GM21786 (cell line): ENCODE results near the gene STARD7.
"Not testable (repeated sequence)": the region's sequence is repeated elsewhere in the genome, so short reads cannot be mapped to it uniquely, and the experiment has no call there.

Source experiments
- ATAC-seq: cut with Tn5 transposase; IDR thresholded peaks from one replicate; pipeline ENCODE4 v1.9.1; 2021; ENCODE audit not compliant: unreplicated experiment

Gene STARD7

GRCh38 chr2:96151595-96152303, 56.9 kb downstream of the STARD7 start:
- ATAC-seq = no peak

DNA sequence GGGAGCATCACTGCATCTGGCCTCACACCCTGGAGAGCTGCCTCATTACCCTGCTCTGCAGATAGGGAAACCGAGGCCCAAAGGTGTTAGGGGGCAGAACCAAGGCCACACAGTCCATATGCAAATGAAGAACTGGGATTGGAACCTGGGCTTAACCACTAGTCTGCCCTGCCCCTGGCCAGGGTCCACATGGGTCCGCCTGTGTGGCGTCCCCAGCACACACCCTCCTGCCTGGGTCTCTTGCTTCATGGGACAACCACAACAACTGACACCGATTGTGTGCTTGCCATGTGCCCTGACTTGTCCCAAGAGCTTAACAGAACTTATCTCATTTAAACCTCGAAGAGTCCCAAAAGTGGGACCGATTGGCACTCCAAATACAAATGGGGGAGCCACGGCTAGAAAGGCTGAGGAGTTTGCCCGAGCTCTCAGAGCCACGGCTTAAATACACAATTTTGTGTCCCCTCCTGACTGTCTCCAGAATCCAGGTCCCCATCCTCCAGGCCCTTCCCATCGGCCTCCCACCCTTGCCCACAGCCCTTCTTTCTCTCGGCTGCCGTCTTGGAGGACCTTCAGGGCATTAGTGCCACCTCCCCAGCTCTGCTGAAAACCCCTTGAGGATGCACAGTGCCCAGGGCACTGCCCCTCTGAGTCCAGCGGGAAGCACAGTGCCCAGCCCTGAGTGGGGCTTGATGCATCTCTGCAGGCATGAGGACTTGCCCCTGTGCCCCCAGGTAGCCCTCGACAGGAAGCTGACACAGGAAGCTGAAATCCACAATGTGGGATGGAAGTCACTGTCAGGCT, 57.6 kb downstream of the STARD7 start:
- no peak for ATAC-seq

GRCh38 chr2:96150007-96150640, 58.5 kb downstream of the STARD7 start:
- ATAC-seq = no peak

DNA sequence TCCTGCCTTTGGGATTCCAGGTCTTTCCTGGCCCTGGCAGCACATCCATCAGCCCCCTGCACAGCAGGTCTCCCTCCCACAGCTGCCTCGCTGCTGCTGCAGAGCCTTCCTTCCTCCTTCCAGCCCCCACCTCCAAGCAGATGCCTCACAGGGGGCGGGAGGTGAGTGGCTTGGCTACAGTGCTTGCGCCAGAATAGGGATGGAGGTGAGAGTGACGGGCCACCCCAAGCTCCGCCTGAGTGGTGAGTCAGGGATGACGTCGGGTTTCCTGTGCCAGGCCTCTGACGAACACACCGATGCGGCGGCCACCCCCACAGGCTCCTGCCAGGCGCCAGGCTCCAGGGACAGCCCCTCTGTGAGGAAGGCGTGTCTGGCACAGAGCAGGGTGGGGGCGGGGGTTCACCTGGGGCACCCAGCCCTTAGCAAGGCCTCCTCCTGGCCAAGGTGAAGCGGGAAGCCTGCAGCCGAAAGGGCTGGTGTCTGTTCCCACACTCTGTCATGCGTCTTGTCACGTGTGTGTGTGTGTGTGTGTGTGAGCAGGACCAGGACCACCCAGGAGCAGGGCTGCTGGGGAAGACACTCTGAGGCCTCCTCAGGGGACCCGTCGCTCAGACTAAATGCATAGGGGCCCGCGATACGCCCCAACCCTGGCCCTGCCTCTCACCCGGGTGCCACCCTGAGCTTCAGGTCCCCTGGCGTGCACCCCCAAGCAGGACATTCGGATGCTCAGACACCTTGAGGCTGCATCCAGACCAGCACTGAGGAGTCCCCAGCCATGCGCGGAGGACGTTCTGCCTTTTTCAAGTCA, 60.0 kb downstream of the STARD7 start:
- peak; percentile 48 for ATAC-seq

DNA sequence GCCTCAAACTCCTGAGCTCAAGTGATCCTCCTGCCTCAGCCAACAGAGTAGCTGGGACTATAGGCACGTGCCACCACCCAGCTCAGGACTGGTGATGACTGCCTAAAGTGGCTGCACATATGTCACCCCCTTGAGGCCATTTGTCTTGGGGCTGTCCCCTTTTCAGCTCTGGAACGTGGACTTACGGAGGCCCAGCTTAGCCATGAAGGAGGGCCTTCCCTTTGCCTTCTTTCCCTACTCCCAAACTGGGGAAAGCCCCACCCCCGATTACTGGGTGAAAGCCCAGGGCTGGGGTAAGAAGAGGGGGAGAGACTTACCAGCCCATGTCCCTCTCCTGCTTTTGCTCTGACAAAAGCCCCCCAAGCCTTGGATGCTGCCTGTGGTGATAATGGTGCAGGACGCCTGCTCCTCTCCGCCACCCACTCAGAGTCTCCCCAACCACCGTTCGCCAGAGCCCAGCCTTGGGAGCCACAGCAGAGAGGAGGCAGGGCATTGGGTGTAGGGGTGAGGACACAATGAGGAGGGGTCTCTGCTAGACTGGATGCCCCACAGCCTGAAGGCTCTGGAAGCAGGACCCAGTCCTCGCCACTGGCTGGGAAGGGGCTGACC, 60.9 kb downstream of the STARD7 start:
- no peak for ATAC-seq

GRCh38 chr2:96146881-96147592, 61.6 kb downstream of the STARD7 start:
- no peak for ATAC-seq

DNA sequence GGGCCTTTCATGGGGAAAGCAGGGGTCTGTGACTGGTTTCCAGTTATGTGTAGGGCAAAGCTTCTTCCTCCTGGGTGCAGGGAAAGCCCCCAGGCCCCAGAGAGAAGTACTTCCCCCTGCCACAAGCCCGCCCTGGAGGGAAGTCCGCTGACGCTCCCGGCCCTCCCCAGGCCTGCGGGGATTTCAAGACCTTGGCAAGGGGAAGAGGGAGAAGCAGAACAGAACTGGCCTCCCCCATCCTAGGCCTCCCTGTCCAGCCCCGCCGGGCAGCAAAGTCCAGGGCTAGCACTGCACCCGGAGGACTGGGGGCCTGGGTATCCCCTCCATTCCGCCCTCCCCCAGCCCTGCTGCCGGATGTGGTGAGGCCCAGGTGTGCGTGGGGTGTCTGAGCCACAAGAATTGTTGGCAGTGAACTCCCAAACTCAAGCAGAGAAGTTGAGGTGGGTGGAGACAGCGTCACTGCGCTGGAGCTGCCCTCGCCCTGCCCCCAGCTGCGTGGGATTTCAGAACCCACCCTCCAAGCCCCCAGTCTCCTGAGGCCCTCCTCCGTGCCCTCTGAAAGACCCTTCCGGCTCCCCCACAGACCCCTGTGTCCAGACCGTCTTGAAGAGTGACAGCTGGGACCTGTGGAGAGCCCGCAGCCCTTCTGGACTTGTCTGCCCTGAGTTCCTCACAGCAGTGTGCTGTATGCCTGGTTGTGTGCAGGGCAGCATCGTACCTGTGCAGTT, 62.3 kb downstream of the STARD7 start:
- ATAC-seq = peak; percentile 24

DNA sequence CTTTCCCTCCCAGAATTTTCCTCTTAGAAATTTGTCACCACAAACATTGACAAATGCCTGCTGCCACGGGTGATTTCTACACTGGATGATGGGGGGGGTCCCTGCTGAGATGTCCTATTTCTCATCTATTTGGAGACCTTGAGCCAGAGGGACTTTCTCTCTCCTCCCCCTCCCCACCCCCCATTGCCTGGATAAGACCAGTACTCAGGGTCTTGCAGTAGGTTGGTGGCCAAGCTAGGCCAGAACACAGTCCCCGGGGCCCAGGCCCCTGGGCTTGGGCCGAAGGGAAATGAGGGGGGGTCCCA, 62.8 kb downstream of the STARD7 start:
- ATAC-seq = no peak

DNA sequence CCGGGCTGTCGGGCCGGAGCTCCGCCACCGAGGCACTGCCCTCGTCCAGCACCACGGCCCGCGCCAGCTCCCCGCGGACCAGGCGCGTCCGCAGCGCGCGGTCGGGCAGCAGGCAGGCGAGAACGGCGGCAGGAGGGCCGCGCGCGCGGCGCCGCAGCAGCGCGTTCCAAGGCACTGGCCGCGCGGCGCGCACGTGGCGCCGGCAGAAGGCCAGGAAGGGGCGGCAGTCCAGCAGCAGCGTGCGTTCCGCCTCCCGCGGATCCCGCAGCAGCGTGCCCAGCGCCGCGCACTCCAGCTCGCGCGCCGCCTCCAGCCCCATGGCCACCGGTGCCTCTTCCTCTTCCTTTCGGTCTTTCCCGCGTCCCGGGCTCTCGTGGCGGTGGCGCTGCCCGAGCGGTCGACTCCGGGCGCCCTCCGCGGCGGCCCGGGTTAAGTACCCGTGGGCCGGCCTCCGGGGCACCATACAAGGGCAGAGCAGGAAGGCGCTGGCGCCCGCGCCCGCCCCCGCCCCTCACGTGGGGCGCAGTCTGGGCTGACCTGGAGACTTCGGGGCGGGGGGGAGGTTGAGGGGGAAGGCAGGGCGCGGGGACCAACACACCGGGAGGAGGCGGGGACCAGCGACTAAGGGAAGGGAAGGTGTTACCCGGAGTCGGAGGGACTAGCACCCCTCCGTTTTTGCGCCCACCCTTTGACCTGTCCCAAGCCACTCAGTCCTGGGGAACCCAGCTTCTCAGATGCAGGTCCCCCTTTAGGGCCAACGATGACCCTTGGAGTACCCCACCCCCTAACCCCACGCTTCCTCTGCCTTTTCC, 63.4 kb downstream of the STARD7 start, which contains the start of gene DUSP2:
TSS of gene DUSP2 (minus strand) at position 405 of the 812 bp plus-strand sequence. CDS start at position 319, 86 bp downstream.
- peak; percentile 42 for ATAC-seq

DNA sequence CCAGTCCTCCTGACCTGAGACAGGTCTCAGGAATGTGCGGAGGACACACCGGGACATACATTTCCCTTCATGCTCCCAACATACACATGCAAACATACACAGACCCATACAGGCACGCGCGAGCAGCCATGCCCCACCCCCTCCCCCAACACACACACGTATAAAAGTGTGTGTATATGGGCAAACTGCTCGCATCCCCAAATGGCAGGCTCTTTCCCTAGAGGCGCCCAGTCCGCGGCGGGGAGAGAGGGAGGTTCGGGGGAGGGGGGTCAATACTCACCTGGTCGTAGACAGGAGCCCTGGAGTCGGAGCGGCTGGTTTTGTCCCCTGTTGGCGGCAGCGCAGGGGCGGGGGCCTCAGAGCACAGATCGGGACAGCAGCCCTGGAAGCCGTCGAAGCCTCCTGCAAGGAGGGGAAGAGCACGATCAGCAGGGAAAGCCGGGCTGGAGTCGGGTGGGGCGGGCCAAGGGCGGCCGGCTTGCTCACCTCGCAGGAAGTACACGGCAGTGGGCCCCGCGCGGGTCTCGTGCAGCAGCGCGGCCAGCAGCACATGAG, 64.1 kb downstream of the STARD7 start:
- ATAC-seq = no peak

DNA sequence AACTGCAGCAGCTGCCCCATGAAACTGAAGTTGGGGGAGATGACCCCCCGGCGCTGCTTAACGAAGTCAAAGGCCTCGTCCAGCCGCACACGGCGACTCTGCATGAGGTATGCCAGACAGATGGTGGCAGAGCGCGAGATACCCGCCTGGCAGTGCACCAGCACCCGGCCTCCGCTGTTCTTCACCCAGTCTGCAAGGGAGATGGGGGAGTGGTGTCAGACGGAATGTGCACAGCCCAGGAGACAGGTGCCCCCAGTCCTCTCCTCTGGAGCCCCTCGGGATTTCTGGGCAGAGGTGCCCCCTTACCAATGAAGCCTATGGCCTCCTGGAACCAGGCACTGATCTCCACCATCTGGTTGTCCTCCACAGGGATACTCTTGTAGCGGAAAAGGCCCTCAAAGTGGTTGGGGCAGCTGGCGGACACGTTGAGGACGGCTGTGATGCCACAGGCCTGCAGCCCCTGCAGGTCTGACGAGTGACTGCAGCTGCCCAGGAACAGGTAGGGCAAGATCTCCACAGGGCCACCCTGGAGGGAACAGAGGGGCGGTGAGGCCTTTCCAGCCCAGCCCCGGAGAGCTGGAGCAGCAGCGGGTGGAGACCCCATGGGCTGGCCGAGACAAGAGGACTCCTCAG, 64.7 kb downstream of the STARD7 start:
- ATAC-seq = no peak

DNA sequence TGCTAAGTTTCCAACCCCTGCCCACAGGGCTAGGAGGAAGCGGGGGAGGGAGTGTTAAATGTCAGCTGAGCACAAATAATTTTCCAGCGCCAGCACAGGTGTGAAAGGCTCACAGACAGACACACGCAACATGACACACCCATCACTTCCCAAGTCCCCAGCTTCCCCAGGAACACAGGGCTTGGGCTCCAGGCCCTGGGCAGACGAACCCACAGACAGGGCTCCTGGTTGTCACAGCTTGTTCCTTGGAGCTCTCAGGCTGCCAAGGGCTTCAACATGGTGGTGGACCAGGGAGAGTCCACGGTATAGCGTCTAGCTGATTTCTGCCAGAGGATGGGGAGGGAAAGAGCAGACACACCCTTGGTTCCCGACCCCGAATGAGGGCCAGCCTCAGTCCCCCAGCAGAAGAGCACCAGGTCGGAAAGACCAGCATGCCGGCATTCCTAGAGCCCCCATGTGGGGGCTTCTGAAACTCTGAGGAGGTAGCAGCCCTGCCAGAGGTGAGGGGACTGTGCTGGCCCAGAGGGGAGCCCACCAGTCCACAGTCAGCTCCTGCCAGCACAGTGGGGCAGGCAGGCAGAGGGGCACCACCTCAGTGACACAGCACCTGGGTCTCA, 65.3 kb downstream of the STARD7 start:
- ATAC-seq = no peak

- no peak for ATAC-seq
These were observed 66.2 kb downstream of the STARD7 start for GRCh38 chr2:96142217-96143113.

DNA sequence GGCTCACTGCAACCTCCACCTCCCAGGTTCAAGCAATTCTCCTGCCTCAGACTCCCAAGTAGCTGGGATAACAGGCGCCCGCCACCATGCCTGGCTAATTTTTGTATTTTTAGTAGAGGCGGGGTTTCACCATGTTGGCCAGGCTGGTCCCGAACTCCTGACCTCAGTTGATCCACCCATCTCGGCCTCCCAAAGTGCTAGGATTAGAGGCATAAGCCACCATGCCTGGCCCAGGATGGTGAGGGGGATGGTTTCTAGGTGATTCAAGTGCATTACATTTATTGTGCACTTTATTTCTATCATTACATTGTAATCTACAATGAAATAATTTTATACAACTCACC, 67.0 kb downstream of the STARD7 start:
- ATAC-seq = not testable (repeated sequence)

DNA sequence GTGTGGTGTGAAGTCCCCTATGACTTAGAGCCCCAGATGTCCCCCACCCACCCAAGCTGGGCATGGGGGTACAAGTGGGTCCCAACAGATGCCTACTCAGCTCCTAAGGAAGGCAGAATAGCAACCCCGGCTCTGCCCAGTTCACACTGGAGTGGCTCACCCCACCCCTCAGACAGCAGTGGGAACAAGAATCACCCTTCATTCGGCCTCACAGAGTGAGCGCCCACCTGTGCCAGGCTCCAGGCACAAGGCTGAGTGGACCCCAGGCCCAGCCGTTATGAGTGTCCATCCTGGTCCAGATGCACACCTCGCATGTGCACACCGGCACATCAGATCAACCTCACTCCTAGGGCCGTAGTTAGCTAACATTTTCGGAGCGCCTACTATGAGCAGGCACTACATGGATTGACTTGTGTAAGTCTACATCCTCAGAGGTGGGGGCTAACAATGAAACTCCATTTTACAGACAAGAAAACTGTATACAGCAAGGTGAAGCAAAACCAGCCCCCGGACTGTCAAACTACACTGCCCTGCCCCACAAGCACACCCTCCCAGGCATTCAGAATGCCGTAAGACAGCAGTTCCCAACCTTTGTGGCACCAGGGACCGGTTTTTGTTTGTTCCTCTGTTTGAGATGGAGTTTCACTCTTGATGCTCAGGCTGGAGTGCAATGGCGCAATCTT, 67.5 kb downstream of the STARD7 start:
- ATAC-seq = no peak

DNA sequence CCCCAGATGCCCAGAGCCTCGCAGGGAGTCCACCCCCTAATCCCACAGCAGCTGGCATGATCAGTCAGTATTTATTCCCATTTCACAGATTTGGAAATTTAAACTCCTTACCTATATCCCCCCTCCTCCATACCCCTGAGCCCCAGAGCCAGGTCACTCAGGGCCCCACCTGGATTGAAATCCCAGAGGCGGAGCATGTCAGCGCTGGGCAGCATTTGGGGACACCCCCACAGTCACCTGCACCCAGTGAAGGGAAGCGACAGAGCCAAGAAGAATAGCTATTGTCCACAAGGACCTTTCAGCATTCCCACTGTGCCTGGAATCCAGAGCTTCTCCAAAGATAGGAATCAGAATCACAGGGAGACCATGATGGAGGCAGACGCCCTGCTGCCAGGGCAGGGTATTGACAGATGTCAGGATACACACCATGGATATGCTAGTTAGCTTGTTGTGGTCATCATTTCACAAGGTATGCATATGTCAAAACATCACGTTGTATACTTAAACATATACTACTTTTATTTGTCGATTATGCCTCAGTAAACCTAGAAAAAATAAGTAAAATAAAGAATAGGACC, 69.4 kb downstream of the STARD7 start:
- ATAC-seq = no peak
